Stomach (tissue), 4 donors: Measurements from ENCODE around the gene SLC17A2.

Source experiments
- EP300 ChIP-seq: sonication (generic); formaldehyde crosslinking; IDR thresholded peaks from one replicate; pipeline ENCODE4 v1.6.1; 2017; ENCODE audit warnings: antibody characterized with exemption
- TF ChIP-seq, protein P1 (sequence below), 7 experiments: fragments of 450-650 bp in 4 of 7; fragments of 200-600 bp in 3 of 7; sonication (generic) in 3 of 7; IDR thresholded peaks; one replicate each; pipeline ENCODE4 v1.5.1; 2016 to 2019; ENCODE audit warnings: antibody characterized with exemption in 7 of 7, control low read depth in 2 of 7, mild to moderate bottlenecking in 1 of 7

DNA sequence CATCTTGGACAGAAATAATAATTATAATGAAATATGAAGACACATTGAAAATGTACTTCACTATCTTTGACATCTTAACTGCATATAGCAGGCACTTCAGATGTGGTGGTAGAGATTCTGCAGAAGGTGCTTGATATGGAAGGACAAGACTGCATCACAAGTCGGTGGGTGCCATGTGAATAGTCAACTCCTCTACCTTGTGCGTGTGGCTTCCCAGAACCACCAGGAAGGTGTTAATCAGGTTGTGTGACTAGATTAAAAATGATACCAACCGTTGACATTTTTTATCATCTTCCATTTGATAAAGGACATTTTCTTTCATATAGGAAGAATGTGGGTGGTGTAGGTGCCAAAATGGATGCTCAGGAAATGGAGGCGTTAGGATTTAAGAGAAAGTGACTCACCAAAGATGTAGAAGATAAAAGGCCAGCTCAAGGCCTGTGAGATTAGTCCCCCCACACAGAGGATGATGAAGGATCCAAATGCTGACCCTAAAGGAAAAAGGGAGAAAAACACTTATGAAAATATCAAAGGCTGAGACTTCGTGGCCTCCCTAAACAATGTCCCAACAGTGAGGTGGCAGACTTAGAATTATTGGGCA, 12.3 kb downstream of the SLC17A2 start:
- TF ChIP-seq, protein P1, sequence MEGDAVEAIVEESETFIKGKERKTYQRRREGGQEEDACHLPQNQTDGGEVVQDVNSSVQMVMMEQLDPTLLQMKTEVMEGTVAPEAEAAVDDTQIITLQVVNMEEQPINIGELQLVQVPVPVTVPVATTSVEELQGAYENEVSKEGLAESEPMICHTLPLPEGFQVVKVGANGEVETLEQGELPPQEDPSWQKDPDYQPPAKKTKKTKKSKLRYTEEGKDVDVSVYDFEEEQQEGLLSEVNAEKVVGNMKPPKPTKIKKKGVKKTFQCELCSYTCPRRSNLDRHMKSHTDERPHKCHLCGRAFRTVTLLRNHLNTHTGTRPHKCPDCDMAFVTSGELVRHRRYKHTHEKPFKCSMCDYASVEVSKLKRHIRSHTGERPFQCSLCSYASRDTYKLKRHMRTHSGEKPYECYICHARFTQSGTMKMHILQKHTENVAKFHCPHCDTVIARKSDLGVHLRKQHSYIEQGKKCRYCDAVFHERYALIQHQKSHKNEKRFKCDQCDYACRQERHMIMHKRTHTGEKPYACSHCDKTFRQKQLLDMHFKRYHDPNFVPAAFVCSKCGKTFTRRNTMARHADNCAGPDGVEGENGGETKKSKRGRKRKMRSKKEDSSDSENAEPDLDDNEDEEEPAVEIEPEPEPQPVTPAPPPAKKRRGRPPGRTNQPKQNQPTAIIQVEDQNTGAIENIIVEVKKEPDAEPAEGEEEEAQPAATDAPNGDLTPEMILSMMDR (IDR thresholded peaks at IDR 0.05), result no peak
- TF ChIP-seq EP300, result no peak
